IMR-90 (cell line): ENCODE data around the gene DMRTC2. TPM values are rescaled to one million over a fixed set of nuclear protein-coding genes. Genes with fewer than 3 reads are reported as not detected.

Experiments used
- ATAC-seq: fragments of 200-7000 bp; cut with Tn5 transposase; 2 replicates; pipeline ENCODE4 v1.9.1; 2020; ENCODE audit warnings: low read depth, mild to moderate bottlenecking, moderate library complexity
- BruUV-seq: library from RNA; stranded (reverse); fragments of 400-500 nt; replicated peaks from 2 replicates; lab custom pipeline; 2021; lab: Mats Ljungman, UMichigan
- CTCF ChIA-PET: fragments of 300-600 bp; formaldehyde crosslinking; extraction: SDS; loops from one replicate; lab custom pipeline; 2021; ENCODE audit warnings: antibody characterized with exemption; lab: Yijun Ruan, JAX
- POLR2A ChIA-PET: fragments of 300-600 bp; sonication (Branson Sonifier 250); formaldehyde crosslinking; loops from one replicate; lab custom pipeline; 2022; ENCODE audit warnings: antibody characterized with exemption; ENCODE audit not compliant: unreplicated experiment; lab: Charles Lee
- DNase-seq: peaks from one replicate; pipeline ENCODE4 v3.0.0; 2013
- H2AFZ ChIP-seq: replicated peaks from 2 replicates; pipeline ENCODE3; 2013; ENCODE audit warnings: low read length, mild to moderate bottlenecking; ENCODE audit not compliant: poor library complexity
- H2AK5ac ChIP-seq: 2 replicates; pipeline ENCODE4 v1.6.1; 2013; ENCODE audit warnings: low read depth, low read length, inconsistent platforms
- H2AK9ac ChIP-seq: replicated peaks from 2 replicates; pipeline ENCODE3; 2013; ENCODE audit warnings: mild to moderate bottlenecking, low read depth, low read length, moderate library complexity; ENCODE audit not compliant: poor library complexity
- H2BK120ac ChIP-seq: 2 replicates; pipeline ENCODE4 v1.6.1; 2013; ENCODE audit warnings: low read depth, low read length, inconsistent platforms
- H2BK15ac ChIP-seq: 3 replicates; pipeline ENCODE4 v1.6.1; 2013; ENCODE audit warnings: low read depth, low read length, inconsistent platforms
- H2BK20ac ChIP-seq: 2 replicates; pipeline ENCODE4 v1.6.1; 2013; ENCODE audit warnings: low read depth, mild to moderate bottlenecking, inconsistent platforms, low read length, moderate library complexity
- H2BK5ac ChIP-seq: 2 replicates; pipeline ENCODE4 v1.6.1; 2013; ENCODE audit warnings: mild to moderate bottlenecking, low read depth, low read length, inconsistent platforms; ENCODE audit not compliant: poor library complexity, severe bottlenecking
- H3K14ac ChIP-seq: replicated peaks from 2 replicates; pipeline ENCODE4 v1.6.1; 2013; ENCODE audit warnings: low read depth, low read length, inconsistent platforms
- H3K18ac ChIP-seq: 2 replicates; pipeline ENCODE4 v1.6.1; 2013; ENCODE audit warnings: low read depth, low read length, control low read depth
- H3K23ac ChIP-seq: 2 replicates; pipeline ENCODE4 v1.6.1; 2013; ENCODE audit warnings: low read depth, low read length, inconsistent platforms
- H3K27ac ChIP-seq: 2 replicates; pipeline ENCODE4 v1.5.1; 2013; ENCODE audit warnings: mild to moderate bottlenecking, control low read depth, low read length; ENCODE audit not compliant: insufficient read depth
- H3K27me3 ChIP-seq: 2 replicates; pipeline ENCODE4 v1.6.1; 2013; ENCODE audit warnings: low read length; ENCODE audit not compliant: control insufficient read depth, insufficient read depth
- H3K36me3 ChIP-seq: 2 replicates; pipeline ENCODE4 v1.6.1; 2013; ENCODE audit warnings: low read length, mixed read lengths; ENCODE audit not compliant: control insufficient read depth, insufficient read depth
- H3K4ac ChIP-seq: 2 replicates; pipeline ENCODE4 v1.6.1; 2013; ENCODE audit warnings: low read depth, low read length, inconsistent platforms
- H3K4me1 ChIP-seq: 2 replicates; pipeline ENCODE4 v1.6.1; 2013; ENCODE audit warnings: low read length, mixed read lengths; ENCODE audit not compliant: control insufficient read depth, insufficient read depth
- H3K4me2 ChIP-seq: 2 replicates; pipeline ENCODE4 v1.6.1; 2013; ENCODE audit warnings: low read depth, mild to moderate bottlenecking, control low read depth, low read length, moderate library complexity
- H3K4me3 ChIP-seq: 2 replicates; pipeline ENCODE4 v1.5.1; 2013; ENCODE audit warnings: low read depth, mild to moderate bottlenecking, control low read depth, low read length, moderate library complexity; ENCODE audit not compliant: insufficient read depth
- H3K56ac ChIP-seq: 2 replicates; pipeline ENCODE4 v1.6.1; 2013; ENCODE audit warnings: low read length, inconsistent platforms; ENCODE audit not compliant: insufficient read depth; ENCODE audit errors: extremely low read depth
- H3K79me1 ChIP-seq, 2 experiments: 2 replicates each; pipeline ENCODE4 v1.6.1; 2013; ENCODE audit warnings: low read length in 2 of 2, inconsistent platforms in 1 of 2, low read depth in 1 of 2
- H3K9ac ChIP-seq: 2 replicates; pipeline ENCODE4 v1.6.1; 2013; ENCODE audit warnings: low read depth, low read length, control low read depth
- H3K9me1 ChIP-seq: 2 replicates; pipeline ENCODE4 v1.6.1; 2013; ENCODE audit warnings: low read length, inconsistent platforms; ENCODE audit not compliant: insufficient read depth
- H3K9me3 ChIP-seq: 2 replicates; pipeline ENCODE4 v1.6.1; 2013; ENCODE audit warnings: low read length; ENCODE audit not compliant: control insufficient read depth, insufficient read depth
- H4K20me1 ChIP-seq: 2 replicates; pipeline ENCODE4 v1.6.1; 2013; ENCODE audit warnings: low read length, inconsistent platforms; ENCODE audit not compliant: insufficient read depth
- H4K5ac ChIP-seq: 2 replicates; pipeline ENCODE4 v1.6.1; 2013; ENCODE audit warnings: mild to moderate bottlenecking, low read depth, low read length, control low read depth
- H4K8ac ChIP-seq, 2 experiments: 2 replicates each; pipeline ENCODE4 v1.6.1; 2013; ENCODE audit warnings: low read depth in 2 of 2, low read length in 2 of 2, control low read depth in 1 of 2, inconsistent platforms in 1 of 2
- H4K91ac ChIP-seq: 2 replicates; pipeline ENCODE4 v1.6.1; 2013; ENCODE audit warnings: low read depth, low read length, inconsistent platforms; ENCODE audit not compliant: insufficient read depth
- BHLHE40 ChIP-seq: fragments of 150-350 bp; IDR thresholded peaks from 2 replicates; pipeline ENCODE4 v1.6.1; 2016; ENCODE audit warnings: mild to moderate bottlenecking, low read depth, low read length
- CEBPB ChIP-seq: IDR thresholded peaks from 2 replicates; pipeline ENCODE4 v1.6.1; 2012; ENCODE audit warnings: low read depth, low read length, improper control_type of control experiment
- CHD1 ChIP-seq: IDR thresholded peaks from 2 replicates; pipeline ENCODE4 v1.6.1; 2012; ENCODE audit warnings: low read depth, low read length, improper control_type of control experiment
- FOS ChIP-seq: fragments of 150-350 bp; IDR thresholded peaks from 2 replicates; pipeline ENCODE4 v1.6.1; 2016; ENCODE audit warnings: low read depth, low read length
- MAFK ChIP-seq: IDR thresholded peaks from 2 replicates; pipeline ENCODE4 v1.6.1; 2012; ENCODE audit warnings: low read depth, low read length, improper control_type of control experiment
- MAZ ChIP-seq: IDR thresholded peaks from 2 replicates; pipeline ENCODE4 v1.6.1; 2012; ENCODE audit warnings: low read depth, mild to moderate bottlenecking, low read length, improper control_type of control experiment, moderate library complexity, borderline replicate concordance
- MXI1 ChIP-seq: IDR thresholded peaks from 2 replicates; pipeline ENCODE4 v1.6.1; 2012; ENCODE audit warnings: low read depth, mild to moderate bottlenecking, low read length, moderate library complexity, borderline replicate concordance
- NFE2L2 ChIP-seq: fragments of 150-350 bp; IDR thresholded peaks from 2 replicates; pipeline ENCODE4 v1.6.1; 2016; ENCODE audit warnings: low read depth, mild to moderate bottlenecking, low read length
- POLR2A ChIP-seq: IDR thresholded peaks from 2 replicates; pipeline ENCODE4 v1.6.1; 2012; ENCODE audit warnings: mild to moderate bottlenecking, low read depth, low read length
- RAD21 ChIP-seq: IDR thresholded peaks from 2 replicates; pipeline ENCODE4 v1.6.1; 2012; ENCODE audit warnings: low read length, improper control_type of control experiment
- RCOR1 ChIP-seq: IDR thresholded peaks from 2 replicates; pipeline ENCODE4 v1.6.1; 2012; ENCODE audit warnings: mild to moderate bottlenecking, low read length, improper control_type of control experiment; ENCODE audit not compliant: insufficient replicate concordance
- RFX5 ChIP-seq: IDR thresholded peaks from 2 replicates; pipeline ENCODE4 v1.8.0; 2012; ENCODE audit warnings: low read depth, mild to moderate bottlenecking, low read length, moderate library complexity
- SMC3 ChIP-seq: fragments of 150-350 bp; IDR thresholded peaks from 2 replicates; pipeline ENCODE4 v1.6.1; 2016; ENCODE audit warnings: low read depth, mild to moderate bottlenecking, antibody characterized with exemption, low read length, moderate library complexity
- USF2 ChIP-seq: fragments of 150-350 bp; IDR thresholded peaks from 2 replicates; pipeline ENCODE4 v1.6.1; 2017; ENCODE audit warnings: mild to moderate bottlenecking, antibody characterized with exemption, low read length, low read depth
- WGBS, 2 experiments: methylation state at CpG; one replicate each; pipeline versions ENCODE4 v1.1.5 to v1.1.7; 2013; ENCODE audit warnings: missing lambda C conversion rate in 2 of 2; ENCODE audit not compliant: insufficient read length in 1 of 2; ENCODE audit errors: extremely low coverage in 2 of 2; 5-methylcytosine and 5-hydroxymethylcytosine counted together
- dilution Hi-C: fragments of 300-500 bp; cut with HindIII; formaldehyde crosslinking; loops from one replicate; pipeline ENCODE4 v1.14.3; 2018; ENCODE audit warnings: low sequenced_read_pairs; ENCODE audit not compliant: unreplicated experiment
- in situ Hi-C: fragments of 300-500 bp; cut with MboI; formaldehyde crosslinking; loops from 3 replicates; pipeline ENCODE4 v1.14.3; 2019; ENCODE audit warnings: low sequenced_read_pairs, inconsistent platforms, mixed read lengths
- intact Hi-C: fragments of 100-400 bp; cut with micrococcal nuclease; formaldehyde crosslinking; loops from 2 replicates; pipeline ENCODE4 v1.10.0; 2022
- polyA plus RNA-seq, 3 experiments: library from polyadenylated mRNA; depleted of rRNA; stranded (reverse); fragments of >200 nt; gene quantifications; 2 replicates each; pipeline ENCODE4 v1.2.3, GENCODE V29; 2012; ENCODE audit warnings: low replicate concordance in 1 of 3
- total RNA-seq: library from RNA; depleted of rRNA; stranded (reverse); fragments of >200 nt; gene quantifications from 2 replicates; pipeline ENCODE4 v1.2.3, GENCODE V29; 2012
- TF ChIP-seq, protein P1 (sequence below): conservative IDR thresholded peaks from 2 replicates; pipeline ENCODE4 v1.5.1; 2012; ENCODE audit warnings: mild to moderate bottlenecking, low read depth, low read length, improper control_type of control experiment
- TF ChIP-seq, protein P2 (sequence below): fragments of 150-350 bp; IDR thresholded peaks from 2 replicates; pipeline ENCODE4 v1.6.1; 2016; ENCODE audit warnings: low read depth, mild to moderate bottlenecking, low read length, moderate library complexity, borderline replicate concordance

Gene DMRTC2
- total and polyA plus RNA-seq, 2 of the 4 experiments (the other 2 are of a cell fraction), result not detected

GRCh38 chr19:41811981-41812380, 32.9 kb upstream of the DMRTC2 start:
- BruUV-seq, result no TSS peak
- Histone ChIP-seq H3K23ac (no peak overlapping the region), H4K91ac (no peak overlapping the region), H3K56ac (no peak overlapping the region), H2BK15ac (no peak overlapping the region), H3K4me3 (no peak overlapping the region), H3K14ac (no peak overlapping the region), H4K5ac (no peak overlapping the region), H3K27ac (no peak overlapping the region), H3K4me2 (no peak overlapping the region), H3K27me3 (no peaks in the 10 kb centered on the region), H3K4ac (no peak overlapping the region), H2BK20ac (no peak overlapping the region), H3K18ac (no peak overlapping the region), H3K79me1 (no peaks in the 10 kb centered on the region), H2BK5ac (no peak overlapping the region), H3K9ac (no peak overlapping the region), H3K36me3 (no peaks in the 10 kb centered on the region), H3K9me1 (no peaks in the 10 kb centered on the region), H3K9me3 (no peaks in the 10 kb centered on the region), H4K8ac (no peak overlapping the region), H4K20me1 (no peaks in the 10 kb centered on the region), H2AK9ac (no peak overlapping the region), H3K4me1 (no peaks in the 10 kb centered on the region), H2AK5ac (no peak overlapping the region), H2BK120ac (no peak overlapping the region), H2AFZ (no peak overlapping the region)
- intact Hi-C loops, result no loop called here
- DNase-seq (no peak), ATAC-seq (no peak)
- POLR2A ChIA-PET, result no interaction called here
- dilution Hi-C loops, result no loop called here
- TF ChIP-seq CHD1, result no peak
- no peak for TF ChIP-seq FOS
- no peak for TF ChIP-seq MAFK
- TF ChIP-seq MAZ, result no peak
- TF ChIP-seq CEBPB, result no peak
- no peak for TF ChIP-seq RAD21
- no peak for TF ChIP-seq SMC3
- TF ChIP-seq, protein P1, sequence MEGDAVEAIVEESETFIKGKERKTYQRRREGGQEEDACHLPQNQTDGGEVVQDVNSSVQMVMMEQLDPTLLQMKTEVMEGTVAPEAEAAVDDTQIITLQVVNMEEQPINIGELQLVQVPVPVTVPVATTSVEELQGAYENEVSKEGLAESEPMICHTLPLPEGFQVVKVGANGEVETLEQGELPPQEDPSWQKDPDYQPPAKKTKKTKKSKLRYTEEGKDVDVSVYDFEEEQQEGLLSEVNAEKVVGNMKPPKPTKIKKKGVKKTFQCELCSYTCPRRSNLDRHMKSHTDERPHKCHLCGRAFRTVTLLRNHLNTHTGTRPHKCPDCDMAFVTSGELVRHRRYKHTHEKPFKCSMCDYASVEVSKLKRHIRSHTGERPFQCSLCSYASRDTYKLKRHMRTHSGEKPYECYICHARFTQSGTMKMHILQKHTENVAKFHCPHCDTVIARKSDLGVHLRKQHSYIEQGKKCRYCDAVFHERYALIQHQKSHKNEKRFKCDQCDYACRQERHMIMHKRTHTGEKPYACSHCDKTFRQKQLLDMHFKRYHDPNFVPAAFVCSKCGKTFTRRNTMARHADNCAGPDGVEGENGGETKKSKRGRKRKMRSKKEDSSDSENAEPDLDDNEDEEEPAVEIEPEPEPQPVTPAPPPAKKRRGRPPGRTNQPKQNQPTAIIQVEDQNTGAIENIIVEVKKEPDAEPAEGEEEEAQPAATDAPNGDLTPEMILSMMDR, result no peak
- no peak for TF ChIP-seq NFE2L2
- no peak for TF ChIP-seq MXI1
- TF ChIP-seq RFX5, result no peak
- no peak for TF ChIP-seq RCOR1
- TF ChIP-seq USF2, result no peak
- TF ChIP-seq POLR2A, result no peak
- TF ChIP-seq BHLHE40, result no peak
- TF ChIP-seq, protein P2, sequence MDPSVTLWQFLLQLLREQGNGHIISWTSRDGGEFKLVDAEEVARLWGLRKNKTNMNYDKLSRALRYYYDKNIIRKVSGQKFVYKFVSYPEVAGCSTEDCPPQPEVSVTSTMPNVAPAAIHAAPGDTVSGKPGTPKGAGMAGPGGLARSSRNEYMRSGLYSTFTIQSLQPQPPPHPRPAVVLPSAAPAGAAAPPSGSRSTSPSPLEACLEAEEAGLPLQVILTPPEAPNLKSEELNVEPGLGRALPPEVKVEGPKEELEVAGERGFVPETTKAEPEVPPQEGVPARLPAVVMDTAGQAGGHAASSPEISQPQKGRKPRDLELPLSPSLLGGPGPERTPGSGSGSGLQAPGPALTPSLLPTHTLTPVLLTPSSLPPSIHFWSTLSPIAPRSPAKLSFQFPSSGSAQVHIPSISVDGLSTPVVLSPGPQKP, result no peak
- 17% methylated on average over 1 of the region's 3 CpGs; no CpG with 5 or more reads in 1 of the 2 experiments for WGBS, 2 experiments
- in situ Hi-C loops, result no loop called here
- CTCF ChIA-PET, result no interaction called here
